MM.1S (cell line): ENCODE results near the gene CRYM.

Source experiments
- DNase-seq: peaks from one replicate; pipeline ENCODE4 v3.0.0-alpha.2; 2015
- H2AFZ ChIP-seq: fragments of 300-600 bp; sonication (generic); 2 replicates; pipeline ENCODE4 v1.6.0; 2016; ENCODE audit warnings: antibody characterized with exemption, low read length
- H3F3A ChIP-seq: fragments of 300-600 bp; sonication (generic); 2 replicates; pipeline ENCODE4 v1.6.1; 2016; ENCODE audit warnings: mild to moderate bottlenecking, antibody characterized with exemption, low read length, moderate library complexity, mixed read lengths; ENCODE audit not compliant: insufficient read depth
- H3K27ac ChIP-seq: fragments of 300-600 bp; sonication (generic); 2 replicates; pipeline ENCODE4 v1.5.1; 2016; ENCODE audit warnings: mild to moderate bottlenecking, low read length
- H3K27me3 ChIP-seq: fragments of 300-600 bp; sonication (generic); replicated peaks from 2 replicates; pipeline ENCODE4 v1.6.0; 2016; ENCODE audit warnings: low read length; ENCODE audit not compliant: insufficient read depth
- H3K36me3 ChIP-seq: fragments of 300-600 bp; sonication (generic); replicated peaks from 2 replicates; pipeline ENCODE4 v1.6.1; 2016; ENCODE audit warnings: mild to moderate bottlenecking, low read length, mixed read lengths; ENCODE audit not compliant: insufficient read depth
- H3K4me1 ChIP-seq: fragments of 300-600 bp; sonication (generic); 2 replicates; pipeline ENCODE4 v1.6.1; 2016; ENCODE audit warnings: low read length, mixed read lengths
- H3K4me2 ChIP-seq: fragments of 300-600 bp; sonication (generic); 2 replicates; pipeline ENCODE4 v1.6.0; 2016; ENCODE audit warnings: low read depth, low read length
- H3K4me3 ChIP-seq: fragments of 300-600 bp; sonication (generic); 2 replicates; pipeline ENCODE4 v1.5.1; 2016; ENCODE audit warnings: low read length, mixed read lengths
- H3K79me2 ChIP-seq: fragments of 300-600 bp; sonication (generic); 2 replicates; pipeline ENCODE4 v1.6.1; 2016; ENCODE audit warnings: mixed run types, low read length, mixed read lengths
- H3K9ac ChIP-seq: fragments of 300-600 bp; sonication (generic); 2 replicates; pipeline ENCODE4 v1.6.1; 2016; ENCODE audit warnings: low read length, mixed read lengths
- H3K9me2 ChIP-seq: fragments of 300-600 bp; sonication (generic); replicated peaks from 2 replicates; pipeline ENCODE4 v1.6.1; 2016; ENCODE audit warnings: mild to moderate bottlenecking, low read length, mixed read lengths; ENCODE audit not compliant: insufficient read depth
- H3K9me3 ChIP-seq: fragments of 300-600 bp; sonication (generic); replicated peaks from 2 replicates; pipeline ENCODE4 v1.6.1; 2016; ENCODE audit warnings: mild to moderate bottlenecking, low read length, mixed read lengths; ENCODE audit not compliant: insufficient read depth
- H4K20me1 ChIP-seq: fragments of 300-600 bp; sonication (generic); 2 replicates; pipeline ENCODE4 v1.6.1; 2016; ENCODE audit warnings: mild to moderate bottlenecking, low read length, moderate library complexity, mixed read lengths; ENCODE audit not compliant: insufficient read depth
- EZH2 ChIP-seq: fragments of 300-600 bp; sonication (generic); optimal IDR thresholded peaks from 2 replicates; pipeline ENCODE3; 2017; ENCODE audit warnings: low read depth, mild to moderate bottlenecking, antibody characterized with exemption, low read length, mixed read lengths
- EZH2phosphoT487 ChIP-seq: fragments of 300-600 bp; sonication (generic); IDR thresholded peaks from 2 replicates; pipeline ENCODE4 v1.6.1; 2018; ENCODE audit warnings: antibody characterized with exemption, low read length
- TF ChIP-seq, protein P1 (sequence below): fragments of 300-600 bp; sonication (generic); IDR thresholded peaks from 2 replicates; pipeline ENCODE4 v1.5.1; 2016; ENCODE audit warnings: antibody characterized with exemption, low read length, mixed read lengths

The CRYM gene

GRCh38 chr16:21262779-21263639 lies 15.1 kb downstream of the CRYM start:
- H3K27me3 ChIP-seq = no peaks in the 10 kb centered on the region
- H2AFZ ChIP-seq = 0 out of 2 replicates have a peak overlapping the region, but pooled peaks have one; percentile 5
- no peaks in the 10 kb centered on the region for H3F3A ChIP-seq
- H3K4me3 ChIP-seq = no peak overlapping the region
- H3K4me1 ChIP-seq = peaks cover 9% of the 10 kb centered on the region
- H3K9ac ChIP-seq = no peak overlapping the region
- peak overlapping the region; percentile 20 for H3K4me2 ChIP-seq
- H3K79me2 ChIP-seq = no peaks in the 10 kb centered on the region
- no peaks in the 10 kb centered on the region for H3K9me3 ChIP-seq
- no peak for TF ChIP-seq EZH2phosphoT487
- TF ChIP-seq, protein P1, sequence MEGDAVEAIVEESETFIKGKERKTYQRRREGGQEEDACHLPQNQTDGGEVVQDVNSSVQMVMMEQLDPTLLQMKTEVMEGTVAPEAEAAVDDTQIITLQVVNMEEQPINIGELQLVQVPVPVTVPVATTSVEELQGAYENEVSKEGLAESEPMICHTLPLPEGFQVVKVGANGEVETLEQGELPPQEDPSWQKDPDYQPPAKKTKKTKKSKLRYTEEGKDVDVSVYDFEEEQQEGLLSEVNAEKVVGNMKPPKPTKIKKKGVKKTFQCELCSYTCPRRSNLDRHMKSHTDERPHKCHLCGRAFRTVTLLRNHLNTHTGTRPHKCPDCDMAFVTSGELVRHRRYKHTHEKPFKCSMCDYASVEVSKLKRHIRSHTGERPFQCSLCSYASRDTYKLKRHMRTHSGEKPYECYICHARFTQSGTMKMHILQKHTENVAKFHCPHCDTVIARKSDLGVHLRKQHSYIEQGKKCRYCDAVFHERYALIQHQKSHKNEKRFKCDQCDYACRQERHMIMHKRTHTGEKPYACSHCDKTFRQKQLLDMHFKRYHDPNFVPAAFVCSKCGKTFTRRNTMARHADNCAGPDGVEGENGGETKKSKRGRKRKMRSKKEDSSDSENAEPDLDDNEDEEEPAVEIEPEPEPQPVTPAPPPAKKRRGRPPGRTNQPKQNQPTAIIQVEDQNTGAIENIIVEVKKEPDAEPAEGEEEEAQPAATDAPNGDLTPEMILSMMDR = no peak
- TF ChIP-seq EZH2 = no peak
- no peaks in the 10 kb centered on the region for H3K36me3 ChIP-seq
- no peak for DNase-seq
- H4K20me1 ChIP-seq = no peaks in the 10 kb centered on the region
- no peak overlapping the region for H3K27ac ChIP-seq
- no peaks in the 10 kb centered on the region for H3K9me2 ChIP-seq

DNA sequence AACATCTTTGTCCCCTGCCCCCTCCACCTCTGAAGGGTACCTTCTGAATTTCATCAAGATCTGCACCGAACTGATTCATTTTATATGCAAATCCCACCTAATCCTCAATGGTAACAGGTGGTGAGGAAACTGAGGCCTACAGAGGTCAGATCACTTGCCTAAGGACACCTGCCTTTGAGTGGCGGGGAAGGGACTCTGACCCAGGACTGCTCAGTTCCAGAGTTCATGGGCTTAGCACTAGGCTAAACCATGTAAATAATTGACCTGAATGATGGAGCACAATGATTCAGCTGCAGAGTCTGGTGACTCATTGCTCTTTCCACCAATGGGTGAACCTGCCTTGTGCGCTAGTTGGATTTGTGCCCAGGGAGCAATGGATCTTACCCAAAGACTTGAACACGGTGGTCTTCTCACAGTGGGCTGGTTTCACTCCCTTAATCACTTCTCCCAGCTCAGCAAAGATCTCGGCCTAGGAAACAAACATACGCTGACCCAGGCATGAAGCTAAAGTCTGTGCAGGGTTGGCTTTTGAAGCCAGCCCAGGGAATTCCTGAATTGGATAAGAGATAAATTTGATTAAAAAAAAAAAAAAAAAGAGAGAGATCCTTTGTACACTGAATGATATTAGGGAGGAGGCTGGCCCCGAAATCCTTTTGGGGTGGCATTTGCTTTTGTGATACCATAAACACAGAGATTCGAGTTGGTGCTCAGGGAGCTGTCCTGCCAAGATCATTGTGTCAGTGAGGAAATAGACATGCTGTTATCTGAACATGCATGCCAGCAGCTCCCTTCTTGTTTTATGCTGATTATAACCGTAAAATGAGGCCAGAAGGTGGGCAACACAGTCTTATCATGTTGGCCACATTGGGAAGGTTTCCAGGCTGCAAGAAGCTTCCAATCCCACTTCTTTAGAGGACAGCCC lies 17.0 kb downstream of the CRYM start:
- Histone ChIP-seq H3K27me3 (no peaks in the 10 kb centered on the region), H3K79me2 (no peaks in the 10 kb centered on the region), H3F3A (no peaks in the 10 kb centered on the region), H2AFZ (no peak overlapping the region), H3K36me3 (no peaks in the 10 kb centered on the region), H3K9me3 (no peaks in the 10 kb centered on the region), H3K9me2 (no peaks in the 10 kb centered on the region), H3K4me1 (peaks cover 9% of the 10 kb centered on the region), H3K4me2 (no peak overlapping the region), H3K27ac (no peak overlapping the region), H3K4me3 (no peak overlapping the region), H4K20me1 (no peaks in the 10 kb centered on the region), H3K9ac (no peak overlapping the region)
- TF ChIP-seq EZH2 (no peak), EZH2phosphoT487 (no peak)
- TF ChIP-seq, protein P1 = no peak
- DNase-seq = no peak

DNA sequence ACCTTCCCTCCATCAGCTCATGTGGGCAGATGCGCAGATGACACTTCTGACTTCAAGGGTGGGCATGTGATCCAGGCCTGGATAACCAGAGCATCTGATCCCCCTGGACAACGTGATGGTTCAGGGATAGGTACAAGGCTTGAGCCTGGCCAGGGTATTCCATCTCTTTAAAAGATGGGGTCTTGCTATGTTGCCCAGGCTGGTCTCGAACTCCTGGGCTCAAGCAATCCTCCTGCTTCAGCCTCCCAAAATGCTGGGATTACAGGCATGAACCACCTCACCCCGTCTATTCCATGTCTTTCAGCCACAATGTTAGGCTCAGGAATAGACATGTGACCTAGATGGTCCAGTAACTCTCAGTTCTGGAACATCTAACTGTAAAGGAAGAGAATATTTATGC lies 20.8 kb downstream of the CRYM start:
- no peak for DNase-seq
- no peaks in the 10 kb centered on the region for H3K79me2 ChIP-seq
- H3K36me3 ChIP-seq = no peaks in the 10 kb centered on the region
- no peak overlapping the region for H2AFZ ChIP-seq
- H3K4me1 ChIP-seq = no peaks in the 10 kb centered on the region
- no peaks in the 10 kb centered on the region for H3K27me3 ChIP-seq
- TF ChIP-seq, protein P1 = no peak
- TF ChIP-seq EZH2 = no peak
- TF ChIP-seq EZH2phosphoT487 = no peak
- H3K9me3 ChIP-seq = no peaks in the 10 kb centered on the region
- no peak overlapping the region for H3K9ac ChIP-seq
- H3F3A ChIP-seq = no peaks in the 10 kb centered on the region
- H3K4me3 ChIP-seq = no peak overlapping the region
- H3K27ac ChIP-seq = no peak overlapping the region
- no peaks in the 10 kb centered on the region for H3K9me2 ChIP-seq
- H4K20me1 ChIP-seq = no peaks in the 10 kb centered on the region
- H3K4me2 ChIP-seq = no peak overlapping the region
